NCI-H2227 treated with DMSO at 0.1 percent for 48 hours (cell line): Measurements from ENCODE around the gene AFF3.

Source experiments
- DNase-seq: peaks from one replicate; lab custom pipeline; 2025; lab: John Stamatoyannopoulos, UW

Gene AFF3

GRCh38 chr2:100072503-100072902 is 69.9 kb downstream of the AFF3 start:
- no peak for DNase-seq

GRCh38 chr2:100071335-100072043 is 70.9 kb downstream of the AFF3 start:
- no peak for DNase-seq

GRCh38 chr2:100070078-100070477 is 72.3 kb downstream of the AFF3 start:
- no peak for DNase-seq

- DNase-seq = no peak
Observed at GRCh38 chr2:100068395-100068794, 74.0 kb downstream of the AFF3 start.

- DNase-seq = no peak
Observed at GRCh38 chr2:100067784-100068183, 74.6 kb downstream of the AFF3 start.

- no peak for DNase-seq
Observed at GRCh38 chr2:100066856-100067255, 75.5 kb downstream of the AFF3 start.

- DNase-seq = no peak
Observed at GRCh38 chr2:100066246-100066645, 76.1 kb downstream of the AFF3 start.

GRCh38 chr2:100064592-100065428 is 77.6 kb downstream of the AFF3 start:
- DNase-seq = no peak

GRCh38 chr2:100064165-100064564 is 78.2 kb downstream of the AFF3 start:
- DNase-seq = no peak

GRCh38 chr2:100063459-100063953 is 78.9 kb downstream of the AFF3 start:
- DNase-seq = no peak

- no peak for DNase-seq
Observed at GRCh38 chr2:100062336-100062735, 80.1 kb downstream of the AFF3 start.

GRCh38 chr2:100060875-100061274 is 81.5 kb downstream of the AFF3 start:
- DNase-seq = no peak

GRCh38 chr2:100059638-100060037 is 82.8 kb downstream of the AFF3 start:
- no peak for DNase-seq

GRCh38 chr2:100057901-100058261 is 84.5 kb downstream of the AFF3 start:
- DNase-seq = no peak

GRCh38 chr2:100054426-100054825 is 88.0 kb downstream of the AFF3 start:
- DNase-seq = no peak

- DNase-seq = no peak
Observed at GRCh38 chr2:100053087-100053885, 89.1 kb downstream of the AFF3 start.

- DNase-seq = no peak
Observed at GRCh38 chr2:100052650-100053049, 89.7 kb downstream of the AFF3 start.

- DNase-seq = no peak
Observed at GRCh38 chr2:100051253-100051652, 91.1 kb downstream of the AFF3 start.

- no peak for DNase-seq
Observed at GRCh38 chr2:100050685-100051084, 91.7 kb downstream of the AFF3 start.

GRCh38 chr2:100046961-100047947 is 95.1 kb downstream of the AFF3 start:
- no peak for DNase-seq

- peak; percentile 36 for DNase-seq
Observed at GRCh38 chr2:100045000-100045399, 97.4 kb downstream of the AFF3 start.
